ENCODE results near the gene PDE4D. TPM values are rescaled to one million over a fixed set of nuclear protein-coding genes. Genes with fewer than 3 reads are reported as not detected.

The PDE4D gene
- total RNA-seq, 1 donor from 2014 or later = 14.2 TPM

DNA sequence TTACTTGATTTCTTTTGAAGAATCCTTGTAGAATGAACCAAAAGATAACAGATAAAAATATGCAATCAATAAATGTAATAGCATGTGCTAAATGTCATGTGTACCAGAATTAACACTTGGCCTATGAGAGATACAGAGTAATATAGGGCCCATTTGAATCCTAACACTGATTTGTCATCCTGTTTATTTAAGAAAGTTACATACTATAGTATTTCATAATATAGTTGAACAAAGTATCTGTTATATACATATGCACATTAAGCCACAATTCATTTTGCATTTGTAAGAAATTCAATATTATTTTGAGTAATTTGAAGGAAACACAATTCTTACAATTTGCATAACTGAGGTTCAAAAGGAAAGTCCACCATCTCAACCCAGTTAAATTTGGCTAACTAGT, 389.5 kb downstream of the PDE4D start:
- Mint-ChIP-seq H3K27me3 (ENCODE audit: low read depth, unreplicated experiment) (no peaks in the 10 kb centered on the region), H3K4me1 (ENCODE audit: low read depth, unreplicated experiment) (peaks cover 7% of the 10 kb centered on the region), H3K9me3 (ENCODE audit: unreplicated experiment) (peaks cover 3% of the 10 kb centered on the region), H3K27ac (ENCODE audit: unreplicated experiment) (no peak overlapping the region), H3K4me3 (ENCODE audit: unreplicated experiment) (no peak overlapping the region), H3K36me3 (ENCODE audit: low read depth, unreplicated experiment) (no peaks in the 10 kb centered on the region)
- no peak overlapping the region for H3K27ac ChIP-seq (ENCODE audit: low read depth, low read length)
- FAIRE-seq (no peak), DNase-seq (ENCODE audit: low read depth) (no peak)
- TF ChIP-seq, protein P1, sequence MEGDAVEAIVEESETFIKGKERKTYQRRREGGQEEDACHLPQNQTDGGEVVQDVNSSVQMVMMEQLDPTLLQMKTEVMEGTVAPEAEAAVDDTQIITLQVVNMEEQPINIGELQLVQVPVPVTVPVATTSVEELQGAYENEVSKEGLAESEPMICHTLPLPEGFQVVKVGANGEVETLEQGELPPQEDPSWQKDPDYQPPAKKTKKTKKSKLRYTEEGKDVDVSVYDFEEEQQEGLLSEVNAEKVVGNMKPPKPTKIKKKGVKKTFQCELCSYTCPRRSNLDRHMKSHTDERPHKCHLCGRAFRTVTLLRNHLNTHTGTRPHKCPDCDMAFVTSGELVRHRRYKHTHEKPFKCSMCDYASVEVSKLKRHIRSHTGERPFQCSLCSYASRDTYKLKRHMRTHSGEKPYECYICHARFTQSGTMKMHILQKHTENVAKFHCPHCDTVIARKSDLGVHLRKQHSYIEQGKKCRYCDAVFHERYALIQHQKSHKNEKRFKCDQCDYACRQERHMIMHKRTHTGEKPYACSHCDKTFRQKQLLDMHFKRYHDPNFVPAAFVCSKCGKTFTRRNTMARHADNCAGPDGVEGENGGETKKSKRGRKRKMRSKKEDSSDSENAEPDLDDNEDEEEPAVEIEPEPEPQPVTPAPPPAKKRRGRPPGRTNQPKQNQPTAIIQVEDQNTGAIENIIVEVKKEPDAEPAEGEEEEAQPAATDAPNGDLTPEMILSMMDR (IDR thresholded peaks at IDR 0.05; ENCODE audit: insufficient read depth, low read depth, low read length) = no peak
- no peak for TF ChIP-seq EZH2 (IDR thresholded peaks at IDR 0.05; ENCODE audit: insufficient read depth, low read length)
- no peak overlapping the region for H3K4me2 ChIP-seq (ENCODE audit: low read length)
- H3K4me1 ChIP-seq (ENCODE audit: insufficient read depth, low read length) = no peaks in the 10 kb centered on the region
- no peaks in the 10 kb centered on the region for H3K9me3 ChIP-seq (ENCODE audit: insufficient read depth, low read depth, low read length)
- no peaks in the 10 kb centered on the region for H3K36me3 ChIP-seq (ENCODE audit: insufficient read depth, low read length)
- H4K20me1 ChIP-seq (ENCODE audit: insufficient read depth, low read length) = no peaks in the 10 kb centered on the region
- no peaks in the 10 kb centered on the region for H3K27me3 ChIP-seq (ENCODE audit: insufficient read depth, low read length)
- H3K79me2 ChIP-seq (ENCODE audit: insufficient read depth, low read length) = no peaks in the 10 kb centered on the region
- H2AFZ ChIP-seq (ENCODE audit: low read depth, low read length) = no peak overlapping the region
- no peak overlapping the region for H3K9ac ChIP-seq (ENCODE audit: low read length)
- no peak overlapping the region for H3K4me3 ChIP-seq (ENCODE audit: insufficient read depth, low read depth, low read length)

DNA sequence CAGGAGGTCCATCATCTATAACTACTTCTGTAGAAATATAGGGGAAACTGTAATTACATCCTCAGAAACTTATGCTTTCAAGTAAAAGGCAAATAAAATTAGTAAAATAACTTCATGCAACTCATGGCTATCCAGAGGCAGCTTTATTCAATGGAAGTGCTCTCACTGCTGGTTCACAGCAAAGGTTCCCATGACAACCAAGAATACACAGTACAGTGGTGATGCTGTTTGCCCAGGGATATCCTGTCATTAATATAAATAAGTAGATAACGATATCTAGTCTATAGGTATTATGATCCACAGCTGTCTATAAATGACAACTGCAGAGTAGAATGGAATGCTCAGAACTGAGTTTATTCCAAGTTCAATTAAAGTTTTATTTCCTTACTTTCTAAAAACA, 390.3 kb downstream of the PDE4D start:
- FAIRE-seq = no peak
- no peaks in the 10 kb centered on the region for H3K9me3 ChIP-seq (ENCODE audit: insufficient read depth, low read depth, low read length)
- H3K27me3 ChIP-seq (ENCODE audit: insufficient read depth, low read length) = no peaks in the 10 kb centered on the region
- no peaks in the 10 kb centered on the region for H3K36me3 ChIP-seq (ENCODE audit: insufficient read depth, low read length)
- no peak overlapping the region for H3K4me3 ChIP-seq (ENCODE audit: insufficient read depth, low read depth, low read length)
- no peak overlapping the region for H3K27ac ChIP-seq (ENCODE audit: low read depth, low read length)
- peaks cover 3% of the 10 kb centered on the region for H3K9me3 Mint-ChIP-seq (ENCODE audit: unreplicated experiment)
- H3K4me3 Mint-ChIP-seq (ENCODE audit: unreplicated experiment) = no peak overlapping the region
- H3K4me1 Mint-ChIP-seq (ENCODE audit: low read depth, unreplicated experiment) = peaks cover 7% of the 10 kb centered on the region
- H4K20me1 ChIP-seq (ENCODE audit: insufficient read depth, low read length) = no peaks in the 10 kb centered on the region
- H3K4me2 ChIP-seq (ENCODE audit: low read length) = no peak overlapping the region
- H3K9ac ChIP-seq (ENCODE audit: low read length) = no peak overlapping the region
- H3K36me3 Mint-ChIP-seq (ENCODE audit: low read depth, unreplicated experiment) = no peaks in the 10 kb centered on the region
- H3K4me1 ChIP-seq (ENCODE audit: insufficient read depth, low read length) = no peaks in the 10 kb centered on the region
- H3K27ac Mint-ChIP-seq (ENCODE audit: unreplicated experiment) = no peak overlapping the region
- H3K79me2 ChIP-seq (ENCODE audit: insufficient read depth, low read length) = no peaks in the 10 kb centered on the region
- H2AFZ ChIP-seq (ENCODE audit: low read depth, low read length) = no peak overlapping the region
- H3K27me3 Mint-ChIP-seq (ENCODE audit: low read depth, unreplicated experiment) = no peaks in the 10 kb centered on the region
- no peak for DNase-seq (ENCODE audit: low read depth)
- TF ChIP-seq, protein P1 (IDR thresholded peaks at IDR 0.05; ENCODE audit: insufficient read depth, low read depth, low read length) = no peak
- TF ChIP-seq EZH2 (IDR thresholded peaks at IDR 0.05; ENCODE audit: insufficient read depth, low read length) = no peak

DNA sequence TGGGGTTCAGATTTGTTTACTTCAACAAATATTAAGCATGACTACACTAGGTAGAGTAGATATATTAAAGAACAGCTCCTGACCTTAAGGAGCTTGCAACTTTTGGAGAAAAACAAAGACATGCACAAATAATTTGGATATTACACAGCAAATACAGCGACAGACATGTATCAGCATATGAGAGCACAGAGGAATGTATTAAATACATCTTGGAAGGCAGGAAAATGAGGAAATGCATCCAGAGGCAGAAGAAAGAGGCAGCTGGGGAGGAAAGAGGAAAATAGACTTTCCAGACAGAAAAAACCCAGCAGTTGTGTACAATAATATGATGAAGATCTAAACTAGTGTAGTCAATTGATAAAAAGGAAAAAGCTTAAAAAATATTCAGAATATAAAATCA, 392.2 kb downstream of the PDE4D start:
- no peak overlapping the region for H3K27ac Mint-ChIP-seq (ENCODE audit: unreplicated experiment)
- Histone ChIP-seq H2AFZ (ENCODE audit: low read depth, low read length) (no peak overlapping the region), H3K79me2 (ENCODE audit: insufficient read depth, low read length) (no peaks in the 10 kb centered on the region), H3K4me1 (ENCODE audit: insufficient read depth, low read length) (no peaks in the 10 kb centered on the region), H4K20me1 (ENCODE audit: insufficient read depth, low read length) (no peaks in the 10 kb centered on the region), H3K4me2 (ENCODE audit: low read length) (no peak overlapping the region), H3K4me3 (ENCODE audit: insufficient read depth, low read depth, low read length) (no peak overlapping the region), H3K9me3 (ENCODE audit: insufficient read depth, low read depth, low read length) (no peaks in the 10 kb centered on the region), H3K36me3 (ENCODE audit: insufficient read depth, low read length) (no peaks in the 10 kb centered on the region), H3K27ac (ENCODE audit: low read depth, low read length) (no peak overlapping the region), H3K9ac (ENCODE audit: low read length) (no peak overlapping the region), H3K27me3 (ENCODE audit: insufficient read depth, low read length) (no peaks in the 10 kb centered on the region)
- peaks cover 3% of the 10 kb centered on the region for H3K9me3 Mint-ChIP-seq (ENCODE audit: unreplicated experiment)
- H3K4me3 Mint-ChIP-seq (ENCODE audit: unreplicated experiment) = no peak overlapping the region
- FAIRE-seq (no peak), DNase-seq (ENCODE audit: low read depth) (no peak)
- TF ChIP-seq, protein P1 (IDR thresholded peaks at IDR 0.05; ENCODE audit: insufficient read depth, low read depth, low read length) = no peak
- TF ChIP-seq EZH2 (IDR thresholded peaks at IDR 0.05; ENCODE audit: insufficient read depth, low read length) = no peak
- H3K4me1 Mint-ChIP-seq (ENCODE audit: low read depth, unreplicated experiment) = peaks cover 7% of the 10 kb centered on the region
- no peaks in the 10 kb centered on the region for H3K27me3 Mint-ChIP-seq (ENCODE audit: low read depth, unreplicated experiment)
- peaks cover 2% of the 10 kb centered on the region for H3K36me3 Mint-ChIP-seq (ENCODE audit: low read depth, unreplicated experiment)

All from astrocyte (in vitro differentiated cells and primary cell).